ENCODE results near the gene SORCS2. TPM values are rescaled to one million over a fixed set of nuclear protein-coding genes. Genes with fewer than 3 reads are reported as not detected.

SORCS2 gene
- total and polyA plus RNA-seq, 2 experiments from 2014 or later = 0.38 to 1.4 TPM

DNA sequence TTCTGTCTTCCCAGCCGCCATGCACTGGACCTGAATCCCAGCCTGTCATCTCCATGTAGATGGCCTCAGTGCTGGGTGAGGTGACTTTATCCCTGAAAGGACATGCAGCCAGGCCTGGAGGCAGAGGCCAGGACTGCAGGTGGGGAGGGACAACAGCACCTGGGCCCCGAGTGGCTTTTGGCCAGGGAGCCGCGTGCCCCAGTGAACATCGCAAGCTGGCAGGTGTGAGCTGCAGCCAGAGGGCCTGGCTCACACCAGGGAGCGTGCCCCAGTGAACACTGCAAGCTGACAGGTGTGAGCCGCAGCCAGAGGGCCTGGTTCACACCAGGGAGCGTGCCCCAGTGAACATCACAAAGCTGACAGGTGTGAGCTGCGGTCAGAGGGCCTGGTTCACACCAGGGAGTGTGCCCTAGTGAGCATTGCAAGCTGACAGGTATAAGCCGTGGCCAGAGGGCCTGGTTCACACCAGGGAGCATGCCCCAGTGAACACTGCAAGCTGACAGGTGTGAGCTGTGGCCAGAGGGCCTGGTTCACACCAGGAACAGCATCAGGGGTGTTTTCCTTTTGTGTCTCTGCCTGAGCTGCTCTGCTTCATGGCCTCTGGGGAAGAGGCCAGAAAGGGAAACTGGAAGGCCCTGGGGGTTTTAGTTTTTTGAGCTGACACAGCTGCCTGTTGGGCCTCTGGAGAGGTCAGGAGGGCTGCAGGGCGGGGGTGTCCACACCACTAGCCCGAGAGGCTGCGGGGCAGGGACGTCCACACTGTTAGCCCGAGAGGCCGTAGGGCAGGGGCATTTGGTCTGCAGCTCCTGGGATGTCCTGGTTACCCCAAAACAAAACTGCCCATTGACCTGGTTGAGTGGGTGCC lies 265.1 kb downstream of the SORCS2 start:
- H3K9me2 ChIP-seq (ENCODE audit: insufficient read depth) = no peaks in the 10 kb centered on the region
- no peak overlapping the region for H3K9ac ChIP-seq
- H3F3A ChIP-seq (ENCODE audit: insufficient read depth) = no peaks in the 10 kb centered on the region
- WGBS, 2 experiments (ENCODE audit: low coverage in 1 of 2, low lambda C conversion rate in 2 of 2, missing lambda C conversion rate in 2 of 2) = 64 to 72% methylated on average over 16 of the region's 16 CpGs
- H3K27me3 ChIP-seq (replicated peaks; ENCODE audit: insufficient read depth) = no peaks in the 10 kb centered on the region; the same call in 1 of the 2 replicates
- TF ChIP-seq EZH2phosphoT487 (IDR thresholded peaks at IDR 0.05; ENCODE audit: insufficient read depth, low read depth) = no peak
- no peak for TF ChIP-seq EZH2 (IDR thresholded peaks at IDR 0.05; ENCODE audit: insufficient read depth, poor library complexity, severe bottlenecking)
- H2AFZ ChIP-seq = no peak overlapping the region
- no peaks in the 10 kb centered on the region for H3K79me2 ChIP-seq (ENCODE audit: insufficient read depth)
- DNase-seq = no peak
- H3K4me1 ChIP-seq (ENCODE audit: insufficient read depth) = no peaks in the 10 kb centered on the region
- no peaks in the 10 kb centered on the region for H4K20me1 ChIP-seq (ENCODE audit: insufficient read depth)
- no peak overlapping the region for H3K4me3 ChIP-seq
- in situ Hi-C loops (cut with MboI) = no loop called here
- no peak overlapping the region for H3K4me2 ChIP-seq (ENCODE audit: unreplicated experiment)
- no peaks in the 10 kb centered on the region for H3K36me3 ChIP-seq (ENCODE audit: low read depth)
- no peaks in the 10 kb centered on the region for H3K9me3 ChIP-seq (ENCODE audit: low read depth)
- H3K27ac ChIP-seq = no peak overlapping the region

DNA sequence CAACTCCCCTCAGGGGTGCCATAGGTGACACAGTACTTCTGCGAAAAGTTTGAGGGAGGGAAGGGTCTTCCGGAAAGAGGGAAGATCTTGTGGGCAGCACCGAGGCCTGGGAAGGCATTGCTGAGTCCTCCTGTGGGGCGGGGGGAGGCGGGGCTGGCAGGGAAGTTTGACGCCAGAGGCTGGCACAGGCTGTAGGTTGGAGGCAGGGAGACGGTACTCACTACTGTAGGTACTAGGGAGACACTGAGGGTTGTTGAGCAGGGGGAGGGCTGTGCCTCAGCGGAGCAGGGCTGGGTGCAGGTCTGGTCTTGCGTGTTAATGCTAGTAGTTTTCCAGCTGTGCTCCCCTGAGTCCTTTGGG lies 265.7 kb downstream of the SORCS2 start:
- no peak for DNase-seq
- no peaks in the 10 kb centered on the region for H3K9me3 ChIP-seq (ENCODE audit: low read depth)
- H3K9me2 ChIP-seq (ENCODE audit: insufficient read depth) = no peaks in the 10 kb centered on the region
- H2AFZ ChIP-seq = no peak overlapping the region
- no peaks in the 10 kb centered on the region for H3K79me2 ChIP-seq (ENCODE audit: insufficient read depth)
- no peaks in the 10 kb centered on the region for H3K4me1 ChIP-seq (ENCODE audit: insufficient read depth)
- no peak overlapping the region for H3K9ac ChIP-seq
- H3F3A ChIP-seq (ENCODE audit: insufficient read depth) = no peaks in the 10 kb centered on the region
- H3K4me3 ChIP-seq = no peak overlapping the region
- TF ChIP-seq EZH2 (IDR thresholded peaks at IDR 0.05; ENCODE audit: insufficient read depth, poor library complexity, severe bottlenecking) = no peak
- TF ChIP-seq EZH2phosphoT487 (IDR thresholded peaks at IDR 0.05; ENCODE audit: insufficient read depth, low read depth) = no peak
- H4K20me1 ChIP-seq (ENCODE audit: insufficient read depth) = no peaks in the 10 kb centered on the region
- H3K27me3 ChIP-seq (replicated peaks; ENCODE audit: insufficient read depth) = no peaks in the 10 kb centered on the region; the same call in 1 of the 2 replicates
- 65 to 71% methylated on average over 9 of the region's 9 CpGs for WGBS, 2 experiments (ENCODE audit: low coverage in 1 of 2, low lambda C conversion rate in 2 of 2, missing lambda C conversion rate in 2 of 2)
- H3K27ac ChIP-seq = no peak overlapping the region
- in situ Hi-C loops (cut with MboI) = no loop called here
- no peak overlapping the region for H3K4me2 ChIP-seq (ENCODE audit: unreplicated experiment)
- H3K36me3 ChIP-seq (ENCODE audit: low read depth) = no peaks in the 10 kb centered on the region

DNA sequence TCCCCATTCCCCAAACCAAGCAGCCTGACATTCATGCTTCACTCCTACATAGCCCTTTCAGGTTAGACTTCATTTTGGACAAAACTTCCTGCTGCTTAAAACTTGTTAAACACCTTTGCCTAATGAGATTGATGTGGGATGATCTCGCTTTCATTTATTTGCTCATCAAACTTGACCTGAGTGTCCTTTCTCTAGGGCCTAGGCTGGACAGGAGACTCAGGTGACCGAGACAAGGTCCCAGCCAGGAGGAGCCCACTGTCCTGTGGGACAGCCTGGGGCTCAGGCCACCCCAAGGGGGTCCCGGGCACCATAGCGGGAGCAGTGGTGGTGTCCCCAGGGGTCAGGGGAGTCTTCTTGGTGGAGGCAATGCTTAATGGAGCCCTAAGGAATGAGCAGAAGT lies 266.1 kb downstream of the SORCS2 start:
- DNase-seq = no peak
- no peaks in the 10 kb centered on the region for H3K4me1 ChIP-seq (ENCODE audit: insufficient read depth)
- no peak overlapping the region for H3K4me2 ChIP-seq (ENCODE audit: unreplicated experiment)
- no peaks in the 10 kb centered on the region for H3F3A ChIP-seq (ENCODE audit: insufficient read depth)
- in situ Hi-C loops (cut with MboI) = no loop called here
- TF ChIP-seq EZH2phosphoT487 (IDR thresholded peaks at IDR 0.05; ENCODE audit: insufficient read depth, low read depth) (no peak), EZH2 (IDR thresholded peaks at IDR 0.05; ENCODE audit: insufficient read depth, poor library complexity, severe bottlenecking) (no peak)
- H4K20me1 ChIP-seq (ENCODE audit: insufficient read depth) = no peaks in the 10 kb centered on the region
- no peak overlapping the region for H3K27ac ChIP-seq
- H3K79me2 ChIP-seq (ENCODE audit: insufficient read depth) = no peaks in the 10 kb centered on the region
- no peaks in the 10 kb centered on the region; the same call in 1 of the 2 replicates for H3K27me3 ChIP-seq (replicated peaks; ENCODE audit: insufficient read depth)
- no peaks in the 10 kb centered on the region for H3K9me2 ChIP-seq (ENCODE audit: insufficient read depth)
- no peak overlapping the region for H3K4me3 ChIP-seq
- no peak overlapping the region for H3K9ac ChIP-seq
- no peak overlapping the region for H2AFZ ChIP-seq
- no peaks in the 10 kb centered on the region for H3K9me3 ChIP-seq (ENCODE audit: low read depth)
- no peaks in the 10 kb centered on the region for H3K36me3 ChIP-seq (ENCODE audit: low read depth)
- WGBS, 2 experiments (ENCODE audit: low coverage in 1 of 2, low lambda C conversion rate in 2 of 2, missing lambda C conversion rate in 2 of 2) = 62 to 66% methylated on average over 4 of the region's 4 CpGs

- Histone ChIP-seq H3K27me3 (replicated peaks; ENCODE audit: insufficient read depth) (no peaks in the 10 kb centered on the region; the same call in 1 of the 2 replicates), H2AFZ (no peak overlapping the region), H3K4me3 (no peak overlapping the region), H3K4me1 (ENCODE audit: insufficient read depth) (no peaks in the 10 kb centered on the region), H3F3A (ENCODE audit: insufficient read depth) (no peaks in the 10 kb centered on the region), H4K20me1 (ENCODE audit: insufficient read depth) (no peaks in the 10 kb centered on the region), H3K27ac (no peak overlapping the region), H3K4me2 (ENCODE audit: unreplicated experiment) (no peak overlapping the region), H3K36me3 (ENCODE audit: low read depth) (no peaks in the 10 kb centered on the region), H3K9me2 (ENCODE audit: insufficient read depth) (no peaks in the 10 kb centered on the region), H3K79me2 (ENCODE audit: insufficient read depth) (no peaks in the 10 kb centered on the region), H3K9me3 (ENCODE audit: low read depth) (no peaks in the 10 kb centered on the region), H3K9ac (no peak overlapping the region)
- WGBS, 2 experiments (ENCODE audit: low coverage in 1 of 2, low lambda C conversion rate in 2 of 2, missing lambda C conversion rate in 2 of 2) = 57 to 64% methylated on average over 8 of the region's 8 CpGs
- in situ Hi-C loops (cut with MboI) = no loop called here
- no peak for DNase-seq
- TF ChIP-seq EZH2 (IDR thresholded peaks at IDR 0.05; ENCODE audit: insufficient read depth, poor library complexity, severe bottlenecking) (no peak), EZH2phosphoT487 (IDR thresholded peaks at IDR 0.05; ENCODE audit: insufficient read depth, low read depth) (no peak)
Measured at GRCh38 chr4:7459471-7459870, 267.1 kb downstream of the SORCS2 start.

Measured in GM23248 (cell line).